C4-2B (cell line): Measurements from ENCODE around the gene DBP.

Source experiments
- CTCF ChIP-seq: fragments of 450-650 bp; conservative IDR thresholded peaks from 2 replicates; pipeline ENCODE4 v1.5.1; 2017; ENCODE audit warnings: mild to moderate bottlenecking
- ZFX ChIP-seq: fragments of 450-650 bp; IDR thresholded peaks from 2 replicates; pipeline ENCODE4 v1.6.1; 2017

- TF ChIP-seq CTCF, result no peak
- no peak for TF ChIP-seq ZFX
These were observed 40.3 kb downstream of the DBP start for GRCh38 chr19:48596679-48597465.
